HepG2 (cell line): ENCODE data around the gene WNT2B. TPM values are rescaled to one million over a fixed set of nuclear protein-coding genes. Genes with fewer than 3 reads are reported as not detected.

Experiments
- CBX2 ChIP-seq, 2 experiments: fragments of 200-600 bp in 1 of 2; sonication (generic); formaldehyde crosslinking in 1 of 2; IDR thresholded peaks; 2 replicates each; pipeline versions ENCODE4 v1.7.0 to v1.8.1; 2018 to 2022; ENCODE audit warnings: low read depth in 2 of 2, low read length in 1 of 2, mild to moderate bottlenecking in 1 of 2, missing genetic modification reagents in 1 of 2
- CCAR2 ChIP-seq: fragments of 200-400 bp; formaldehyde crosslinking; optimal IDR thresholded peaks from 2 replicates; pipeline ENCODE3; 2018; ENCODE audit warnings: low read depth, mild to moderate bottlenecking, low read length, moderate library complexity
- EZH2 ChIP-seq: conservative IDR thresholded peaks from 2 replicates; pipeline ENCODE4 v1.6.1; 2012; ENCODE audit warnings: mild to moderate bottlenecking, low read depth, low read length, moderate library complexity
- HNRNPLL ChIP-seq: fragments of 200-400 bp; formaldehyde crosslinking; IDR thresholded peaks from 2 replicates; pipeline ENCODE4 v1.6.1; 2017; ENCODE audit warnings: mild to moderate bottlenecking, low read depth, low read length; ENCODE audit not compliant: poor library complexity, severe bottlenecking
- MYNN ChIP-seq: sonication (generic); formaldehyde crosslinking; IDR thresholded peaks from 2 replicates; pipeline ENCODE4 v1.4.0; 2020; ENCODE audit warnings: mild to moderate bottlenecking, low read depth, missing genetic modification reagents
- SNAPC2 ChIP-seq: sonication (generic); formaldehyde crosslinking; IDR thresholded peaks from 2 replicates; pipeline ENCODE4 v1.8.1; 2022; ENCODE audit warnings: mild to moderate bottlenecking, missing genetic modification reagents
- SP1 ChIP-seq, 2 experiments: fragments of 450-650 bp in 1 of 2; sonication (generic) in 1 of 2; formaldehyde crosslinking in 1 of 2; IDR thresholded peaks; 2 replicates each; pipeline versions ENCODE4 v1.4.0 to v1.6.1; 2016 to 2020; ENCODE audit warnings: missing genetic modification reagents in 1 of 2
- ZBTB38 ChIP-seq: sonication (generic); formaldehyde crosslinking; IDR thresholded peaks from 2 replicates; pipeline ENCODE4 v1.5.1; 2020; ENCODE audit warnings: mild to moderate bottlenecking, missing genetic modification reagents
- ZC3H13 ChIP-seq: sonication (generic); formaldehyde crosslinking; IDR thresholded peaks from 2 replicates; pipeline ENCODE4 v1.8.1; 2023; ENCODE audit warnings: mild to moderate bottlenecking, missing genetic modification reagents, moderate library complexity
- ZFY ChIP-seq: sonication (generic); formaldehyde crosslinking; IDR thresholded peaks from 2 replicates; pipeline ENCODE4 v1.4.0; 2020; ENCODE audit warnings: missing genetic modification reagents
- ZNF33A ChIP-seq: sonication (generic); formaldehyde crosslinking; IDR thresholded peaks from 2 replicates; pipeline ENCODE4 v1.5.1; 2020; ENCODE audit warnings: missing genetic modification reagents, mild to moderate bottlenecking, moderate library complexity, borderline replicate concordance
- polyA plus RNA-seq, 8 experiments: library from polyadenylated mRNA; depleted of rRNA in 3 of 8; stranded (reverse) in 7 of 8; unstranded in 1 of 8; fragments of >200 nt; fragmentation: Illumina TruSeq in 4 of 8; extraction: Trizol in 4 of 8; gene quantifications; 2 replicates each; pipeline versions ENCODE4 v1.2.1 to v1.2.3, GENCODE V29; 2011 to 2016; ENCODE audit warnings: low read depth in 4 of 8, missing spikeins in 1 of 8, mixed read lengths in 1 of 8; ENCODE audit not compliant: insufficient read depth in 1 of 8
- total RNA-seq, 5 experiments: library from RNA; depleted of rRNA; stranded (reverse); fragments of >200 nt; fragmentation: Illumina TruSeq; extraction: Trizol; gene quantifications; 2 replicates each; pipeline ENCODE4 v1.2.3, GENCODE V29; 2016; ENCODE audit warnings: low read depth in 1 of 5
- TF ChIP-seq, protein P1 (sequence below), 2 experiments: sonication (generic) in 1 of 2; formaldehyde crosslinking in 1 of 2; IDR thresholded peaks; 2 replicates each; pipeline versions ENCODE4 v1.6.1 to v1.9.0; 2014 to 2022; ENCODE audit warnings: antibody characterized with exemption in 1 of 2, borderline replicate concordance in 1 of 2, inconsistent platforms in 1 of 2, low read depth in 1 of 2, missing genetic modification reagents in 1 of 2
- TF ChIP-seq, protein P2 (sequence below): sonication (generic); formaldehyde crosslinking; IDR thresholded peaks from 2 replicates; pipeline ENCODE4 v1.5.1; 2020; ENCODE audit warnings: mild to moderate bottlenecking, missing genetic modification reagents, moderate library complexity
- TF ChIP-seq, protein P3 (sequence below): conservative IDR thresholded peaks from 2 replicates; pipeline ENCODE4 v1.6.1; 2018; ENCODE audit warnings: missing genetic modification reagents

The WNT2B gene
- total and polyA plus RNA-seq, 2 of the 13 experiments (the other 11 are each of a cell fraction or from before 2014, with no cell fraction given), result 0.11 to 0.32 TPM

DNA sequence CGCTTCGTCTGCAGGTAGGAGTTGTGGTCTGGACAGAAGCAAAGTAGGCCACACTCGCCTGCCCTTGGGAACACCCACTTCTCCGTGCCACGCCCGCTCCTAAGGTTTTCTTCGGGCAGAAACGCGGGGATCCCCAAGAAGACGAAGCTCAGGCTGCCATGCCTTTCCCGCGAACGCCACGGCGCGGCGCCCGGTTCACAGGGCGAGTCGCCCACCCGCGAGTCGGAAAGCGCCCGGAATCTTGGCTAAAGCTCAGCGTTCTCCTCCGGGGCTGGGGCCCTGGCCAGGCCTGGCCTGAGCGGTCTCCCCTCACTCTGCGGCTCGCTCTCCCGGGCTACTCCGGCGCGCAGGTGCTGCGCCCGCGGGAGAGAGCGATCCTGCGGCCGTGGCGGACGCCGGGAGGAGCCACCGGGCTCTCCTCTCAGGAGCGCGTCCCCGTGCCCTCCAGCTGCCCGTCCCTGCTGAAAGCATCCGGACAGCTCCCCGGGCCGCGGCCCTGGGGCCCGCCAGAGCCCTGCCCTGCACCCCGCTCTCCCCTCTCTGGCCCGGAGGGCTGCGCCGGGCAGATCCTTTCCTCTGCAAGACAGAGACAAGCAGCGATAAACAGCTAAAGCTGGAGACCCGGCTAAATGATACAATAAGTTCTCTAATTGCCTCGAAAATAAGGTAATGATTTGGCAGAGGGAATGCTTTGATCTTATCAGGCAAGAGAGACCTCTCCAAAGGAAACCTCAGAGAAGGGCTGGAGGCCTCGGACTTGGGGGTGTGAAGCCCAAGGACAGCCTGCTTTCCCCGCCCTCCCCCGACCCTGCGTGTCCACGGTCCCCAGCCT lies 6.7 kb upstream of the WNT2B start (continued):
- TF ChIP-seq, protein P1, sequence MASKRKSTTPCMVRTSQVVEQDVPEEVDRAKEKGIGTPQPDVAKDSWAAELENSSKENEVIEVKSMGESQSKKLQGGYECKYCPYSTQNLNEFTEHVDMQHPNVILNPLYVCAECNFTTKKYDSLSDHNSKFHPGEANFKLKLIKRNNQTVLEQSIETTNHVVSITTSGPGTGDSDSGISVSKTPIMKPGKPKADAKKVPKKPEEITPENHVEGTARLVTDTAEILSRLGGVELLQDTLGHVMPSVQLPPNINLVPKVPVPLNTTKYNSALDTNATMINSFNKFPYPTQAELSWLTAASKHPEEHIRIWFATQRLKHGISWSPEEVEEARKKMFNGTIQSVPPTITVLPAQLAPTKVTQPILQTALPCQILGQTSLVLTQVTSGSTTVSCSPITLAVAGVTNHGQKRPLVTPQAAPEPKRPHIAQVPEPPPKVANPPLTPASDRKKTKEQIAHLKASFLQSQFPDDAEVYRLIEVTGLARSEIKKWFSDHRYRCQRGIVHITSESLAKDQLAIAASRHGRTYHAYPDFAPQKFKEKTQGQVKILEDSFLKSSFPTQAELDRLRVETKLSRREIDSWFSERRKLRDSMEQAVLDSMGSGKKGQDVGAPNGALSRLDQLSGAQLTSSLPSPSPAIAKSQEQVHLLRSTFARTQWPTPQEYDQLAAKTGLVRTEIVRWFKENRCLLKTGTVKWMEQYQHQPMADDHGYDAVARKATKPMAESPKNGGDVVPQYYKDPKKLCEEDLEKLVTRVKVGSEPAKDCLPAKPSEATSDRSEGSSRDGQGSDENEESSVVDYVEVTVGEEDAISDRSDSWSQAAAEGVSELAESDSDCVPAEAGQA (IDR thresholded peaks at IDR 0.05; ENCODE audit: low read depth), result no peak
- TF ChIP-seq, protein P1 (CRISPR knock-in tag; IDR thresholded peaks at IDR 0.05; ENCODE audit: borderline replicate concordance), result no peak
- TF ChIP-seq, protein P2, sequence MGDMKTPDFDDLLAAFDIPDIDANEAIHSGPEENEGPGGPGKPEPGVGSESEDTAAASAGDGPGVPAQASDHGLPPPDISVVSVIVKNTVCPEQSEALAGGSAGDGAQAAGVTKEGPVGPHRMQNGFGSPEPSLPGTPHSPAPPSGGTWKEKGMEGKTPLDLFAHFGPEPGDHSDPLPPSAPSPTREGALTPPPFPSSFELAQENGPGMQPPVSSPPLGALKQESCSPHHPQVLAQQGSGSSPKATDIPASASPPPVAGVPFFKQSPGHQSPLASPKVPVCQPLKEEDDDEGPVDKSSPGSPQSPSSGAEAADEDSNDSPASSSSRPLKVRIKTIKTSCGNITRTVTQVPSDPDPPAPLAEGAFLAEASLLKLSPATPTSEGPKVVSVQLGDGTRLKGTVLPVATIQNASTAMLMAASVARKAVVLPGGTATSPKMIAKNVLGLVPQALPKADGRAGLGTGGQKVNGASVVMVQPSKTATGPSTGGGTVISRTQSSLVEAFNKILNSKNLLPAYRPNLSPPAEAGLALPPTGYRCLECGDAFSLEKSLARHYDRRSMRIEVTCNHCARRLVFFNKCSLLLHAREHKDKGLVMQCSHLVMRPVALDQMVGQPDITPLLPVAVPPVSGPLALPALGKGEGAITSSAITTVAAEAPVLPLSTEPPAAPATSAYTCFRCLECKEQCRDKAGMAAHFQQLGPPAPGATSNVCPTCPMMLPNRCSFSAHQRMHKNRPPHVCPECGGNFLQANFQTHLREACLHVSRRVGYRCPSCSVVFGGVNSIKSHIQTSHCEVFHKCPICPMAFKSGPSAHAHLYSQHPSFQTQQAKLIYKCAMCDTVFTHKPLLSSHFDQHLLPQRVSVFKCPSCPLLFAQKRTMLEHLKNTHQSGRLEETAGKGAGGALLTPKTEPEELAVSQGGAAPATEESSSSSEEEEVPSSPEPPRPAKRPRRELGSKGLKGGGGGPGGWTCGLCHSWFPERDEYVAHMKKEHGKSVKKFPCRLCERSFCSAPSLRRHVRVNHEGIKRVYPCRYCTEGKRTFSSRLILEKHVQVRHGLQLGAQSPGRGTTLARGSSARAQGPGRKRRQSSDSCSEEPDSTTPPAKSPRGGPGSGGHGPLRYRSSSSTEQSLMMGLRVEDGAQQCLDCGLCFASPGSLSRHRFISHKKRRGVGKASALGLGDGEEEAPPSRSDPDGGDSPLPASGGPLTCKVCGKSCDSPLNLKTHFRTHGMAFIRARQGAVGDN (CRISPR knock-in tag), result peak; percentile 68
- TF ChIP-seq EZH2 (0 out of 2 replicates have a peak, but pooled peaks have one; percentile 64), HNRNPLL (peak; percentile 68), CBX2 (IDR thresholded peaks at IDR 0.05; ENCODE audit: low read depth, low read length) (no peak), CBX2 (CRISPR knock-in tag; IDR thresholded peaks at IDR 0.05; ENCODE audit: low read depth) (peak; percentile 69; the same call in 1 of the 2 replicates), ZBTB38 (CRISPR knock-in tag) (no peak), ZNF33A (no peak), SNAPC2 (CRISPR knock-in tag) (no peak), SP1 (IDR thresholded peaks at IDR 0.05) (no peak), SP1 (CRISPR knock-in tag; IDR thresholded peaks at IDR 0.05) (no peak), ZFY (CRISPR knock-in tag) (no peak), MYNN (CRISPR knock-in tag) (no peak), ZC3H13 (CRISPR knock-in tag) (no peak), CCAR2 (no peak)
- TF ChIP-seq, protein P3, sequence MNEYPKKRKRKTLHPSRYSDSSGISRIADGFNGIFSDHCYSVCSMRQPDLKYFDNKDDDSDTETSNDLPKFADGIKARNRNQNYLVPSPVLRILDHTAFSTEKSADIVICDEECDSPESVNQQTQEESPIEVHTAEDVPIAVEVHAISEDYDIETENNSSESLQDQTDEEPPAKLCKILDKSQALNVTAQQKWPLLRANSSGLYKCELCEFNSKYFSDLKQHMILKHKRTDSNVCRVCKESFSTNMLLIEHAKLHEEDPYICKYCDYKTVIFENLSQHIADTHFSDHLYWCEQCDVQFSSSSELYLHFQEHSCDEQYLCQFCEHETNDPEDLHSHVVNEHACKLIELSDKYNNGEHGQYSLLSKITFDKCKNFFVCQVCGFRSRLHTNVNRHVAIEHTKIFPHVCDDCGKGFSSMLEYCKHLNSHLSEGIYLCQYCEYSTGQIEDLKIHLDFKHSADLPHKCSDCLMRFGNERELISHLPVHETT (CRISPR knock-in tag), result no peak
